Astrocyte of the hippocampus (primary cell): Measurements from ENCODE around the gene ZNF423.

Source experiments
- DNase-seq: peaks from one replicate; pipeline ENCODE4 v3.0.0; 2011; ENCODE audit warnings: low read depth, low spot score

ZNF423 gene

GRCh38 chr16:49825041-49825440 lies 30.9 kb downstream of the ZNF423 start:
- DNase-seq, result no peak

DNA sequence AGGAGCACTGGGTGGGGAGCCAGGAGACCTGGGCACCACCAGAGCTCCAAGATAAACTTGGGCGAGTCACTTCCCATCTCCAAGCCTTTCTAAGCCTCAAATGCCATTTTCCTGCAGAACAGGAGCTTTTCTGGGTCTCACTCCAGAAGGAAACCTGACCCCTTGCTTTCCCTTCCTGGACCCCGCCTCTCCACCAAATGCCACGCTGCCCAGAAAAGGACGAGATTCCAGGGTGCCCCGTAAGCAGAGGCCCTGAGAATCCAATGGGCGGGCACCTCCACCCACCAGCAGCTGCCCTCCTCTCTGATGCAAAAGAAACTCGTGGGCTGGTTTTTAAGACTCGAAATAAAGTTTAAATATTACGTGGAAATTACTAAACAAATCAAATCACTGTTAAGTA lies 31.3 kb downstream of the ZNF423 start:
- no peak for DNase-seq

GRCh38 chr16:49822649-49823370 lies 33.1 kb downstream of the ZNF423 start:
- DNase-seq, result no peak

DNA sequence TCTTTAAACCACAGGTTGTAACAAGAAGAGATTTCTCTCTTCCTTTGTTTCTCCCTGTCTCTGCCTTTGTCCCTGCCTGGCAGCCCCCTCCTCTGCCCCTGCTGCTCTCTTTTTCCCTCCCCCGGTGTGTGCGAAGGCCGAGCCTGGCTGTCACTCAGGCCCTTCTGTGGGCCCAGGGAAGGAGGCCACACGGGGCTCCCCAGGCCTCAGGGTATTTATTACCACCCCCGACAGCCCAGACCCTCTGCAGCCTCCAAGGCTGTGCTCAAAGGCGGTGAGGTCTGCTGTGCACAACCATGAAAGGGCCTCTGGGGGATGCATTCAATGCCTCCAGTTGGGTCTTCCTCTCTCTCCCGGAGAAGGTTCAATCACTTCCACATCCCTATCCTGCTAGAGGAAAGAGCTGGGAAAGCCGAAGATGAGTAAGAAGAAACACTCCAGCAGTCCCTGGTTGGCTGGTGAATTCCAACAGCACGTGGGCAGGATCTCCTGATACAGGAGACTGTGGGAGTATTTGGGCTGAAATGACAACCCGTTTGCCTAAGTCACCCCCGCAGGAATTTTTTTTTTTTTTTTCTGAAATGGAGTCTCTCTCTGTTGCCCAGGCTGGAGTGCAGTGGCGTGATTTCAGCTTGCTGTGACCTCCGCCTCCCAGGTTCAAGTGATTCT lies 34.2 kb downstream of the ZNF423 start:
- DNase-seq, result no peak

DNA sequence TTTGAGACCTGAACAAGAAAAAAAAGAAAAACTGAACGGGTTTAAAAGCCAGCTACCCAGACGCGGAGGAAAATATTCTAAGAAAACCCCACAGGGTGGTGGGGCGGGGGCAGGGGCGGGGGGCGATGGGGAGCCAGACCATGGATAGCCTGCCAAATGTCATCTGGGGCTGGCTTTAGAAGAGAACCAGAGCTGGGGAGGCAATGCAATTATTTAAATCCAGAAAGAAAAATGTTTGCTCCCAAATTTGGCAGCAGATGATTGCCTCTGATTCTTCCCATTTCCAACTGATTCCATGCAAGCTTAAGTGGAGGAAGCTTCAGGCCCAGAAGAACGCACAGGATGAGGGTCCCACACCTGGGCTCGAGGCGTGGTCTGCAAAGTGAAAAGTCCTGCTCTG lies 34.8 kb downstream of the ZNF423 start:
- no peak for DNase-seq

DNA sequence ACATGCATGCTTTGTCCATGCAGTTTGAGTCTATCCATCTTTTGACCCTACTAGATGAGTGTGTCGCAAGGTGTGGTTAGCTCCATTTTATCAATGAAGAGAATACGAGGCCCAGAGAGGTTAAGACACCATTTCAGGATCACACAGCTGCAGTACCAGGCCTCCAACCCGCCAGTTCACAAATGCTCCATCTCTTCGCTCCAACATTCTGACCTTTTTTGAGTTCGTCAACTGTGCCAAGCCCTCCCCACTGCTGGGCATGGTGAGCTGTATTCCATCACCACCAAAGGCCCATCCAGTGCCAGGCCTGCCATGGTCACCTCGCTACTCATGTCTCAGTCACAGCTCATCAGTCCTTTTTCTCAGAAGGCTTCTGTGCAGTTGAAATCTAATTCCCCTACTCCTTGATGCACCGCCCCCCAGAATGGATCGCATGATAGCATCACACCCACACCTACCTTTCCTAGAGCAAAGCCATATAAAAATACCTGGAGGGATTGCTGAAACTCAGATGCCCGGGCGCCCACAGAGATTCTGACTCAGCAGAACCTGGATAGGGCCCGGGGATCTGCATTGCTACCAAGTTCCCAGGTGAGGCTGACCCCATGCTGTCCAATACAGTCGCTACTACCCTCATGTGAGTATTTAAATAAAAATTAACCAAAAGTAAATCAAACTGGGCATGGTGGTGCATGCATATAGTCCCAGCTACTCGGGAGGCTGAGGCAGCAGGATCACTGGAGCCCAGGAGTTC lies 38.0 kb downstream of the ZNF423 start:
- no peak for DNase-seq

- DNase-seq, result no peak
Observed at GRCh38 chr16:49816875-49817274, 39.0 kb downstream of the ZNF423 start.

DNA sequence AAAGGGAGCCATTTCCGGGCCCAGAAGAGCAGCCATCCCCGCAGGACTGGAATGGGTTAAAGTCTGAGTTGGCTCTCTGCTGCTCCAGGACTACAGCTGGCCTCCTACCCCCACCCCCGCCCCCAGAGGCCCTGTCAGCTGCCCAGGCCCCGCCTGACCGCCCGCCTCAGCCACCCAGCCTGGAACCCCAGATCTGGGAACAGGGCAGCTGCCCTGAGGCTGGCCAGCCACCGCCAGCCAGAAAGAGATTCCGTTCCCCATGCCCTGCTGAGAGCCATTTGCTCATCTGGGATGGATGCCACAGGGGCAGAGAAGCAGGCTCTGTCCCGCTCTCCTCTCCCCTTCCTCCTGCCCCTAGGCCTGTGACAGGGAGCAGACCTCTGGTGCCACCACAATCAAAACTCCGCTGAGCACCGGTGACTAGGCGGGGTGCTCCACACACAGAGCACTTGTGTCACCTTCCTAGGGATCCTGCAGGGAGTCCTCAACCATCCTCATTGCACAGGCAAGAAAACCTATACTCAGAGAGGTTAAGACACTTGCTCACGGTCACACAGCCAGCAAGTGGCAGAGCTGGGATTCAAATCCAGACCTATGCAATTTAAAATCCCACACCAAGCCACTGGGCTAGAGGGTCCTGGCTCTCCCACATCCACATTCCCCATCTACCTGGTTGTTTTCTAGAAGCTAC lies 44.1 kb downstream of the ZNF423 start:
- peak; percentile 54 for DNase-seq

GRCh38 chr16:49810831-49811230 lies 45.1 kb downstream of the ZNF423 start:
- DNase-seq, result no peak

GRCh38 chr16:49809561-49809960 lies 46.4 kb downstream of the ZNF423 start:
- DNase-seq, result no peak

- DNase-seq, result no peak
Observed at GRCh38 chr16:49809062-49809461, 46.9 kb downstream of the ZNF423 start.

DNA sequence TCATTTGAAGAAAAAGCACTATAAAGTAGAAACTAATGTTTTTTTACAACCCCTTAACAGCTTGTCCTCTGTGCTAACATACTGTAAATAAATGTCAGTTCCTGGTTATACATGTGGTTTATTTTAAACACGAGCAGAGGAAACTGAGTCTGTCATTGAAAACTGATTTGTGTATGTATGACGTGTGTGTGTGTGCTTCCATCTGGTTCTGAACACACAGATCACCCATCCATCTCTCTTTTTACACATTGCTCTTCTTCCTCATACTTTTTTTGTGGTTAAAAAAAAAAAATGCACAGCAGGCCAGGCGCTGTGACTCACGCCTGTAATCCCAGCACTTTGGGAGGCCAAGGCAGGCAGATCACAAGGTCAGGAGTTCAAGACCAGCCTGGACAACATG lies 49.5 kb downstream of the ZNF423 start:
- no peak for DNase-seq

GRCh38 chr16:49801290-49801689 lies 54.6 kb downstream of the ZNF423 start:
- DNase-seq, result no peak

- DNase-seq, result no peak
Observed at GRCh38 chr16:49800876-49801275, 55.0 kb downstream of the ZNF423 start.

- DNase-seq, result no peak
Observed at GRCh38 chr16:49800441-49800840, 55.5 kb downstream of the ZNF423 start.

- peak; percentile 69 for DNase-seq
Observed at GRCh38 chr16:49799172-49799571, 56.7 kb downstream of the ZNF423 start.

DNA sequence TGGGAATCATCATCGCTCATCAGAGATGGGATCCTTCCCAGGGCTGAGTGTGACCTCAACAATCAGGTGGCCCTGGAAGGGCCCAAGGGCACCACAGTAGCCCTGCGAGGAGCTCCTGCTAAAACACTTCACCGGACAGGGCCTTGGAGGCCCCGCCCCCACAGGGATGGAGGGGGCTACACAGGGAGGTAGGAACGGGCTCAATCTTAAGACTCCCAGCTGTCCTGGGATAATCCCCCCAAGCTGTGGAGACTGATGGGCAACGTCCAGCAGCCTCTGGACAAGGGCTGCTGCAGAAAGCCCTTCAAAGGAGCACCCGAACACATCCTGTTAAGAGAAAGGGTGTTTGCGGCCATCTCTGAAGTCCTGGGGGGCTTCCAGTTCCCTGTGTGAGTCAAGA lies 60.4 kb downstream of the ZNF423 start:
- DNase-seq, result no peak

GRCh38 chr16:49793244-49793643 lies 62.7 kb downstream of the ZNF423 start:
- DNase-seq, result no peak

GRCh38 chr16:49789616-49790015 lies 66.3 kb downstream of the ZNF423 start:
- DNase-seq, result no peak

GRCh38 chr16:49788986-49789385 lies 66.9 kb downstream of the ZNF423 start:
- DNase-seq, result peak; percentile 60

GRCh38 chr16:49788572-49788971 lies 67.3 kb downstream of the ZNF423 start:
- DNase-seq, result no peak

DNA sequence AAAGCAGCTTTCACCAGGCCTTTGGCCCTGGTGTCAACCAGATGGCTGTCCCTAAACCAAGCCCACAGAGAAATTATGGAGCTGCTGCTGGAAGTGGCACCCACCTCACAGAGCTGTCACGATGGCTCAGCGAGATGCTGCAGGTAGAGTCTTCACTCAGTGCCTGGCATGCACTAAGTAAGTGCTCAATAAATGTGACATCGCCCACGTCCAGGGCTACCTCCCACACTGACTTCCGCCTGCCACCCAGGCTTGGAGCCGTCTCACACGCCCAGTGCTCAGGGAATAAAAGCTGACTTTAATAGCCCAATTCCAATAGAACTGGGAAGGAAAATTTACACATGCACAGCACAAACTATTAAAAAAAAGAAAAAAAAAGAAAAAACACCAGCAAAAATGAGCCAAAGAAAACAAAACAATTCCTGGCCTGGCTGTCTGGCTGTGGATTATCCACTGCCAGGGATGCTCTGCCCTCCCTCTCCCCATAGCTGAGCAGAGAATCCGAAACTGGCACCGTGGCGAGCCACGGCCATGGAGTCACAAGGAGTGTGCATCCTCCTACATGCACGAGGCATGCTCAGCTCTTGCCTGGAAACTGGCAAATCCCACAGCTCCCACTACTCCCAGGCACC lies 68.9 kb downstream of the ZNF423 start:
- no peak for DNase-seq
